GM12865 (cell line): ENCODE data around the gene IRF4.
"Not testable (repeated sequence)": the region's sequence is repeated elsewhere in the genome, so short reads cannot be mapped to it uniquely, and the experiment has no call there.

Experiments used
- DNase-seq: peaks from one replicate; pipeline ENCODE4 v3.0.0; 2010; ENCODE audit warnings: low read depth
- H3K4me3 ChIP-seq: 2 replicates; pipeline ENCODE4 v1.5.1; 2011; ENCODE audit warnings: mild to moderate bottlenecking, low read depth, low read length, control low read depth
- TF ChIP-seq, protein P1 (sequence below): IDR thresholded peaks from 2 replicates; pipeline ENCODE4 v1.5.1; 2011; ENCODE audit warnings: low read length, control low read depth, low read depth, inconsistent platforms; ENCODE audit not compliant: insufficient read depth; ENCODE audit errors: missing control alignments

IRF4 gene

GRCh38 chr6:423055-423798, 31.7 kb downstream of the IRF4 start:
- DNase-seq = no peak
- TF ChIP-seq, protein P1, sequence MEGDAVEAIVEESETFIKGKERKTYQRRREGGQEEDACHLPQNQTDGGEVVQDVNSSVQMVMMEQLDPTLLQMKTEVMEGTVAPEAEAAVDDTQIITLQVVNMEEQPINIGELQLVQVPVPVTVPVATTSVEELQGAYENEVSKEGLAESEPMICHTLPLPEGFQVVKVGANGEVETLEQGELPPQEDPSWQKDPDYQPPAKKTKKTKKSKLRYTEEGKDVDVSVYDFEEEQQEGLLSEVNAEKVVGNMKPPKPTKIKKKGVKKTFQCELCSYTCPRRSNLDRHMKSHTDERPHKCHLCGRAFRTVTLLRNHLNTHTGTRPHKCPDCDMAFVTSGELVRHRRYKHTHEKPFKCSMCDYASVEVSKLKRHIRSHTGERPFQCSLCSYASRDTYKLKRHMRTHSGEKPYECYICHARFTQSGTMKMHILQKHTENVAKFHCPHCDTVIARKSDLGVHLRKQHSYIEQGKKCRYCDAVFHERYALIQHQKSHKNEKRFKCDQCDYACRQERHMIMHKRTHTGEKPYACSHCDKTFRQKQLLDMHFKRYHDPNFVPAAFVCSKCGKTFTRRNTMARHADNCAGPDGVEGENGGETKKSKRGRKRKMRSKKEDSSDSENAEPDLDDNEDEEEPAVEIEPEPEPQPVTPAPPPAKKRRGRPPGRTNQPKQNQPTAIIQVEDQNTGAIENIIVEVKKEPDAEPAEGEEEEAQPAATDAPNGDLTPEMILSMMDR = no peak
- no peak overlapping the region for H3K4me3 ChIP-seq

DNA sequence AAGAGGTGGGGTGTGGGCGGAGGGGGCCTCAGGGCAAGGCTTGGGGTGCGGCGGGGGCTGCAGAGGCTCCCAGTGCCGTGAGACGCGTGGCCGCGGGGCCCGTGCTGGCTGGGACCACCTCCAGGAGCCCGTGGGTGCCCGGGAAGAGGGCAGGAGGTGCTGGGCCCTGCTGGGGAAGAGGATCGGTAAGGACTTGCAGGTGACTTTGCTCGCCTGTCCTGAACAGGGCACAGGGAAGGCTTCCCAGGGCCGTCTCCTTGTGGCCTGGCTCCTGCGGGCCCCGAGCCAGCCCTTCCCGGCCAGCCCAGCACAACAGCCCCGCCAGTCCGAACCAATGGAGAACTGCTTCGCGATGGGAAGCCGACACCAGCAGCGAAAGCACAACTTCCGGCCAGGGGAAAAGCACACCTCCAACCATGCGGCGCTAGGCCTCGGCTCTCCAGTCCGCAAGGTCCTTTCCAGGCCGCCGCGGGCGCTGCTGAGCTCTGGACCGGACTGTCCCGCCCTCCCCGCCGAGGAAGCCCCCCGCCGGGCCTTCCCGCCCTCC, 32.3 kb downstream of the IRF4 start:
- no peak for DNase-seq

GRCh38 chr6:424741-425417, 33.3 kb downstream of the IRF4 start:
- no peak overlapping the region for H3K4me3 ChIP-seq
- TF ChIP-seq, protein P1 = no peak
- no peak for DNase-seq

More for the DNA sequence above, 32.3 kb downstream of the IRF4 start:
- H3K4me3 ChIP-seq = no peak overlapping the region
- TF ChIP-seq, protein P1 = no peak

GRCh38 chr6:425418-425788, 33.9 kb downstream of the IRF4 start:
- H3K4me3 ChIP-seq, DNase-seq: not testable (repeated sequence)

- H3K4me3 ChIP-seq, DNase-seq: not testable (repeated sequence)
These were observed 34.7 kb downstream of the IRF4 start for GRCh38 chr6:426198-426738.

DNA sequence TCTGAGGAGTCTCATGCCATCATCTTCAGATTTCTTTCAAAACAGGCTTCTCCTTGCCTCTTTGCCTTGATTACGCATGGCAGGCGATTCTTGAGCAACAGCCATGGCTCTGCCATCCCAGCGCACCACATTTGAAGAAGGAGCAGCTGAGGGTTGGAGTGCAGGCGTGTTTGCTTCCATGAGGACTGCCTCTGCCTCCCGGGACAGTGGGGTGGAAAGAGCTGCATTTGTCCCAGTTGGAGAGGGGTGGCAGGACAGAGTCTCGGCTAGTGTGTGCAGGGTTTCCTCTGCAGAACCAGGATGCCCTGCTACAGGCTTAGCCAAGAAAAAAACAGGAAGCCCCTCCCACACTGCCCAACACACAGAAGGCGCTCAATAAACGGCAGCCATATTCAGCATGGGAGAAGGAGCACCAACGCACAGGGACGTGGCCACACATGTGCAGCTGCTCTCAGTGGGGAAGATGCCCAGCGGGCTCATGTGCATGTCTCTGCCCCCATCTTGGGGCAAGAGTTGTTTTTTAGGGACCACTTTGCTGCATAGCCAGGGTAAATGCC, 36.6 kb downstream of the IRF4 start:
- no peak overlapping the region for H3K4me3 ChIP-seq
- TF ChIP-seq, protein P1 = no peak
- DNase-seq = no peak

GRCh38 chr6:429515-430121, 38.1 kb downstream of the IRF4 start:
- DNase-seq = no peak
- no peak overlapping the region for H3K4me3 ChIP-seq
- TF ChIP-seq, protein P1 = no peak
